ENCODE data around the gene TIMP2. TPM values are rescaled to one million over a fixed set of nuclear protein-coding genes. Genes with fewer than 3 reads are reported as not detected.

TIMP2 gene, protein sequence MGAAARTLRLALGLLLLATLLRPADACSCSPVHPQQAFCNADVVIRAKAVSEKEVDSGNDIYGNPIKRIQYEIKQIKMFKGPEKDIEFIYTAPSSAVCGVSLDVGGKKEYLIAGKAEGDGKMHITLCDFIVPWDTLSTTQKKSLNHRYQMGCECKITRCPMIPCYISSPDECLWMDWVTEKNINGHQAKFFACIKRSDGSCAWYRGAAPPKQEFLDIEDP
- 76.0 and 124 TPM in 2 replicates for total RNA-seq

DNA sequence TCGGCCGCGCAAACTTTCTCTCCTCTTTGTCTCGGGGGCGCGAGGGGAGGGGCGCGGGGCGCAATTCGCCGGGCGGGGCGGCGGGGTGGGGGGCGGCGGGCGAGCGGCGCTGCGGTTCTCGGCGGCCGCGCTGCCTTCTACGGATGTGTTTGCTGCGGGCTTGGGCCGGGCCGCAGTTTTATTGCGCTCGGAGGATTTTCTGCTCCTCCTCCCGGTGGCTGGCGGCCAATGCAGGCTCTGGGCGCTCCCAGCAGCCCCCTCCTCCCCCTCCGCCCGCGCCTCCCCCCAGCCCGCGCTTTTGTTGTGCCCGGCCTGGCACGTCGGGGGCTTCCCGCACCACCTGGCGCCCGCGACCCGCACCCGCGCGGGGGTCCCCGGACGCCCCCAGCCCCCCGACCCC, at the start of gene TIMP2:
Gene TIMP2, minus strand, starts transcription at position 154 of the 400 bp plus-strand sequence. CDS start 299 bp downstream, outside the sequence.

DNA sequence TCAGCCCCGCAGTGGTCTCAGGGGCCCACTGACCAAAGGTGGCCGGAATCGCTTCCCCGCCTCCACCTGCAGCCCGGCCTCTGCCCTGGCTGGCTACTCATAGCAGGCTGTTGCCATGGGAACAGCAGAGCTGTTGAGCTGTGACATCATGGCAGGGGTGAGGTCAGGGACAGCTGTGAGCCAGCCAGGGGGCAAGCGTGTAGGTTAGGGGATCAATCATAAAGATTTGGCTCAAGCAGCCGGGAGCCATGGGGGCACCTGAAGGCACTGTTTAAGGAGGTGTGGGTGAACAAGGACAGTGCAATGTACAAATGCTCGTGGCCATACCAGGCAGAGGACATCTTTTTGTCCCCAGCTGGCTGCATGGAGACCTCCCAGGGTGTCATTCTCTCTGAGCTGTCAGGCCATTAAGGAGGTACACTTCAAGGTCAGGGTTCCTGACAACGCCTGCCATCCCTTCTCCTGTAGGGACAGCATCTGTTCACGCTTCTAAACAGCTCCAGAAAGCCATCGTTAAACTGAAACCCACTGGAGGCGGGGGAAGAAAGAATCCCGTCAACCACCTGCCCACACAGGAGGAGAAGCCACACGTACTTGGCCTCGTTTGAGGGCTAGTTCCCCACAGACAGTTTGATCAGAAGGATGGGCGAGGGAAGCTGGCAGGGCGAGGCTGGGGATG, 21.9 kb downstream of the TIMP2 start, which contains the start of gene CEP295NL:
Gene CEP295NL, minus strand, starts transcription at position 101 of the 679 bp plus-strand sequence. CDS start 1,373 bp downstream, outside the sequence.

DNA sequence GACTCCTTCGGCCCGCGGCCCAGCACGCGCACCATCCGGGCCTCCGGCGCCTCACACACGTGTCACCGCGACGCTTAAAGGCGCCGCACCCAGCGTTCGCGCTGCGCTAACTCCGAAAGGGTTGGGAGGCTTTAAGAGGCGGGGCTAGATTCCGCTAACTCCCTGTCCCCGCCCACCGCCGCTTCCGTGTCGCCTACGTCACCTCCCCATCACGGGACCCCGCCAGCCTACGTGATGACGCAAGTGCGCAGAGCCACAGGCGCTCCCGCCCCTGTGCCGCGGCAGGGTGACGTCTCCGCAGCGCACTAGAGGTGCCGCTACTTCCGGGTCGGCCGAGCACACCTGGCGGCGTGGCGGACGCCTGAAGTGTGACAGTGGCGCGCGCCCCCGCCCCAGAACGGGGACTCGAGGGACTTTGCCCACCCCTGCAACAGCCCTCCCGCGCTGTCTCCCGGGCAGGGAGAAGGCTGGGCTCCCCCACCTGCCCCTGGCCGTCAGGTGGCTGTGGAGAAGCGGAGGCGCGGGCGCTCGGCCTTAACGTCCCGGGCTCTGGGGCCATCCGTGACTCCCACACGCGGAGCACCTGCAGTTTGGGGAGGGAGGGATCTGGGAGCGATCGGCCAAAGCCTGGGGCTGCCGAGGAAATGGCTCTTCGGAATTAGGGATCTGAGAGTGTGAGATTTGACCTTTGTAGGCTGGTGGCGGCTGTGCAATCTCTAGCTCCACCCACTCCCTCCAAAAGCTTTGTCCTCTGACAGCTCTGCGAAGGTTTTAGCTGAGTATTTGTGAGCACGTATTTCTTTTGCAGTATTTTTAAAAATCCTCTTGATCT, 84.2 kb downstream of the TIMP2 start, which contains the start of gene USP36:
Gene USP36, minus strand, starts transcription at position 35 of the 832 bp plus-strand sequence. CDS start 4,451 bp downstream, outside the sequence.

Other genes starting within 250 kb of the TIMP2 start
- 11.2 and 12.0 TPM in 2 replicates for gene CYTH1, start 143.1 kb downstream of the TIMP2 start, total RNA-seq
- gene USP36, start 84.6 kb downstream of the TIMP2 start, total RNA-seq, result 10.6 and 13.5 TPM in 2 replicates
- gene CEP295NL, start 22.2 kb downstream of the TIMP2 start, total RNA-seq, result 2.2 and 2.8 TPM in 2 replicates
- 214 and 366 TPM in 2 replicates for gene LGALS3BP, start 54.5 kb upstream of the TIMP2 start, total RNA-seq
- 31.8 and 33.7 TPM in 2 replicates for gene CANT1, start 84.4 kb upstream of the TIMP2 start, total RNA-seq
- gene C1QTNF1, start 98.8 kb upstream of the TIMP2 start, total RNA-seq, result 4.7 and 5.4 TPM in 2 replicates
- 9.9 and 10.1 TPM in 2 replicates for gene ENGASE, start 149.4 kb upstream of the TIMP2 start, total RNA-seq

Measured in bronchial smooth muscle cell (primary cell).